Effector memory CD4-positive, alpha-beta T cell (primary cell): Measurements from ENCODE around the gene KIAA0232.

Experiments used
- DNase-seq, 3 donors: peaks; one replicate each; pipeline ENCODE4 v3.0.0-alpha.2; 2020
- H3K27ac ChIP-seq: 2 replicates; pipeline ENCODE4 v1.7.0; 2013; ENCODE audit warnings: mild to moderate bottlenecking, low read length, moderate library complexity; ENCODE audit not compliant: insufficient read depth, poor library complexity, severe bottlenecking
- H3K27me3 ChIP-seq: replicated peaks from 2 replicates; pipeline ENCODE4 v1.7.0; 2013; ENCODE audit warnings: mild to moderate bottlenecking, low read length; ENCODE audit not compliant: insufficient read depth, control insufficient read depth, poor library complexity, severe bottlenecking
- H3K36me3 ChIP-seq: 2 replicates; pipeline ENCODE4 v1.7.0; 2013; ENCODE audit warnings: mild to moderate bottlenecking, low read length, moderate library complexity; ENCODE audit not compliant: control insufficient read depth, insufficient read depth
- H3K4me1 ChIP-seq: 2 replicates; pipeline ENCODE4 v1.7.0; 2013; ENCODE audit warnings: low read length, mild to moderate bottlenecking; ENCODE audit not compliant: control insufficient read depth, insufficient read depth, poor library complexity, severe bottlenecking
- H3K4me3 ChIP-seq: 2 replicates; pipeline ENCODE4 v1.7.0; 2013; ENCODE audit warnings: low read length, low read depth, mild to moderate bottlenecking; ENCODE audit not compliant: insufficient read depth, poor library complexity, severe bottlenecking
- H3K9me3 ChIP-seq: 2 replicates; pipeline ENCODE4 v1.7.0; 2013; ENCODE audit warnings: mild to moderate bottlenecking, low read length, moderate library complexity; ENCODE audit not compliant: control insufficient read depth

The KIAA0232 gene

GRCh38 chr4:6914448-6914847, 131.9 kb downstream of the KIAA0232 start:
- no peak overlapping the region for H3K4me3 ChIP-seq
- peaks cover 66% of the 10 kb centered on the region for H3K4me1 ChIP-seq

GRCh38 chr4:6915041-6916005, 132.8 kb downstream of the KIAA0232 start:
- no peak overlapping the region for H3K4me3 ChIP-seq

More at GRCh38 chr4:6914448-6914847, 131.9 kb downstream of the KIAA0232 start:
- DNase-seq = no peak
- no peak overlapping the region for H3K27ac ChIP-seq
- H3K9me3 ChIP-seq = no peaks in the 10 kb centered on the region
- no peaks in the 10 kb centered on the region for H3K27me3 ChIP-seq
- H3K36me3 ChIP-seq = no peaks in the 10 kb centered on the region

GRCh38 chr4:6916069-6916586, 133.6 kb downstream of the KIAA0232 start:
- no peak for DNase-seq
- Histone ChIP-seq H3K27me3 (no peaks in the 10 kb centered on the region), H3K9me3 (no peaks in the 10 kb centered on the region), H3K27ac (peak overlapping the region; percentile 64), H3K4me3 (peak overlapping the region; percentile 5), H3K4me1 (peaks cover 56% of the 10 kb centered on the region), H3K36me3 (no peaks in the 10 kb centered on the region)

More at GRCh38 chr4:6915041-6916005, 132.8 kb downstream of the KIAA0232 start:
- Histone ChIP-seq H3K9me3 (no peaks in the 10 kb centered on the region), H3K27ac (peak overlapping the region; percentile 64), H3K4me1 (peaks cover 65% of the 10 kb centered on the region), H3K36me3 (no peaks in the 10 kb centered on the region), H3K27me3 (no peaks in the 10 kb centered on the region)
- no peak for DNase-seq

- peak; percentile 61 to 64 (median 64) for DNase-seq
- Histone ChIP-seq H3K36me3 (no peaks in the 10 kb centered on the region), H3K27ac (peak overlapping the region; percentile 64), H3K4me1 (peaks cover 50% of the 10 kb centered on the region), H3K9me3 (no peaks in the 10 kb centered on the region), H3K27me3 (no peaks in the 10 kb centered on the region), H3K4me3 (peak overlapping the region; percentile 5)
Measured at GRCh38 chr4:6916587-6917460, 134.3 kb downstream of the KIAA0232 start.

GRCh38 chr4:6917461-6918271, 135.1 kb downstream of the KIAA0232 start:
- Histone ChIP-seq H3K36me3 (no peaks in the 10 kb centered on the region), H3K4me3 (peak overlapping the region; percentile 13), H3K27me3 (no peaks in the 10 kb centered on the region), H3K9me3 (no peaks in the 10 kb centered on the region), H3K4me1 (peaks cover 43% of the 10 kb centered on the region), H3K27ac (peak overlapping the region; percentile 64)
- DNase-seq = no peak

GRCh38 chr4:6918338-6918737, 135.8 kb downstream of the KIAA0232 start:
- Histone ChIP-seq H3K9me3 (no peaks in the 10 kb centered on the region), H3K4me3 (no peak overlapping the region), H3K27ac (peak overlapping the region; percentile 64), H3K4me1 (peaks cover 43% of the 10 kb centered on the region), H3K27me3 (no peaks in the 10 kb centered on the region), H3K36me3 (peaks cover 2% of the 10 kb centered on the region)
- no peak for DNase-seq

GRCh38 chr4:6920171-6920570, 137.6 kb downstream of the KIAA0232 start:
- DNase-seq = no peak
- no peak overlapping the region for H3K4me3 ChIP-seq
- H3K27me3 ChIP-seq = no peaks in the 10 kb centered on the region
- H3K9me3 ChIP-seq = no peaks in the 10 kb centered on the region
- peaks cover 18% of the 10 kb centered on the region for H3K36me3 ChIP-seq
- peak overlapping the region; percentile 33 for H3K27ac ChIP-seq
- peaks cover 41% of the 10 kb centered on the region for H3K4me1 ChIP-seq

- no peak overlapping the region for H3K27ac ChIP-seq
- peaks cover 41% of the 10 kb centered on the region for H3K4me1 ChIP-seq
- H3K27me3 ChIP-seq = no peaks in the 10 kb centered on the region
- DNase-seq = no peak
- peaks cover 18% of the 10 kb centered on the region for H3K36me3 ChIP-seq
- no peaks in the 10 kb centered on the region for H3K9me3 ChIP-seq
- H3K4me3 ChIP-seq = no peak overlapping the region
Measured at GRCh38 chr4:6923507-6923906, 141.0 kb downstream of the KIAA0232 start.

GRCh38 chr4:6924361-6924779, 141.8 kb downstream of the KIAA0232 start:
- Histone ChIP-seq H3K9me3 (no peaks in the 10 kb centered on the region), H3K27me3 (no peaks in the 10 kb centered on the region), H3K4me1 (peaks cover 33% of the 10 kb centered on the region), H3K36me3 (peaks cover 18% of the 10 kb centered on the region), H3K4me3 (no peak overlapping the region), H3K27ac (no peak overlapping the region)
- DNase-seq = no peak
